Dedifferentiated amniotic fluid mesenchymal stem cell (primary cell): ENCODE measurements around the gene SLC35E3.
A peak's percentile ranks its signal among the peaks of the same experiment; 100 is the strongest.

Experiments
- DNase-seq: peaks from one replicate; pipeline ENCODE4 v3.0.0-alpha.2; 2016; ENCODE audit errors: extremely low spot score

SLC35E3 gene

DNA sequence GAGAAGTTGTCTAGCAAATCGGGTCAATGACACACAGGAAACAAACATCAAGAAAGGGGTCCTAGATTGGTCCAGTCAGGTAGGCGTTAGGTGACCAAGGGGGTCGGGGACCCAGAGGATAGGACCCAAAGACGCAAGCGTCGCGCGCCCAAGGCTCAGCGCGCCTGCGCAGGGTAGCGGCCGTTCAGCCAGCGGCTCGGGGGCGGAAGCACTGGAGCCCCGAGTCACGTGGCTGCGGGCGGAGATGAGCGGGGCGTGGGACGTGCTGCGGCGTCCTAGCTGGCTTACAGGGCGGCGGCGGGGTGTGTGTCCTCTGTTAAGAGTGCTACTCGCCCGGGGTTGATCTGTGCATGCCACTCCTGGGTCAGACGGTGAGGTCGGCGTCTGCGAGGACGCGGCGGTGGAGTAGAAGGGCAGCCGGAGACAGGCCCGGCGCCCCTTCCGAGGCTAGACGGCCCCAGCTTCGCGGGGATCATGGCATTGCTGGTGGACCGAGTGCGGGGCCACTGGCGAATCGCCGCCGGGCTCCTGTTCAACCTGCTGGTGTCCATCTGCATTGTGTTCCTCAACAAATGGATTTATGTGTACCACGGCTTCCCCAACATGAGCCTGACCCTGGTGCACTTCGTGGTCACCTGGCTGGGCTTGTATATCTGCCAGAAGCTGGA is at the start of gene SLC35E3:
Gene SLC35E3, plus strand, starts transcription at position 273 of the 668 bp plus-strand sequence. Its CDS starts 202 bp downstream, at position 475.
- DNase-seq = peak; percentile 83

- DNase-seq = no peak
Observed at GRCh38 chr12:68699486-68699885, 46.5 kb upstream of the SLC35E3 start.

- no peak for DNase-seq
Observed at GRCh38 chr12:68727776-68728175, 18.2 kb upstream of the SLC35E3 start.

DNA sequence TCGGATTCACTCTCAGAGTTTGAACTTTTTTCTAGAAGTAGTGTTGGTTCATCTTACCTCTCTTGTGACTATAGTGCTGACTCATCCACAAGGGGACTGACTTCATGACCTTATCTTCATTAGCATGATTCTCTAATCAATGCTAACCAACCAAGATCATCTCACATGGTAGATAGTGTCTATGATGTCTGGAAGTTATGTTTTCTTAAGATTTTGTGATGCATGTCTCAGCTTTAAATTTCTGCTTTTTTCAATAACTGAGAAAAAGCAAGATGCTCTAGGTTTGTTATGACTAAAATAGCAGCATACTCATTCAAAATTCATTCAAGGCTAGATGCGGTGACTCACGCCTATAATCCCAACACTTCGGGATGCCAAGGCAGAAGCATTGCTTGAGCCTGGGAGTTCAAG is 12.3 kb upstream of the SLC35E3 start:
- DNase-seq = peak; percentile 61

DNA sequence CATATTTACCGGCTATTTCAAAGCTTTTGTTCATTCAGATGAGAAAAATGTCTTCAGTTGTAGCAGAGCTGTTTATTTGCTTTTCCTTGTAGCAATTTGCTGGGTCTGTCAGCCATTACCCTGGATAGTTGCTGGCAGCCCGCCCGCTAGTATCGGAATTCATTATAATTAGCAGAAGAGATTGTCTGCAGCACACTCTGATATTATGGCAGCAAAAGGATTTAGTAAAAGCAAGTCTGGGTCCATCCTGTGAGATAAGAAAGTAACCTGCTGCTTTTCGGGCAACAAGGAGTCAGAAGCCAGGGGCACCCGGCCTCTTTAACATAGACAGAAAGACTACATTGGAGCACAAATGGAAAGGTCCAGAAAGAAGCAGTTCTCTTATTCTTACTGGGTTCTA is 6.1 kb upstream of the SLC35E3 start:
- no peak for DNase-seq

- no peak for DNase-seq
Observed at GRCh38 chr12:68743356-68743755, 2.6 kb upstream of the SLC35E3 start.

DNA sequence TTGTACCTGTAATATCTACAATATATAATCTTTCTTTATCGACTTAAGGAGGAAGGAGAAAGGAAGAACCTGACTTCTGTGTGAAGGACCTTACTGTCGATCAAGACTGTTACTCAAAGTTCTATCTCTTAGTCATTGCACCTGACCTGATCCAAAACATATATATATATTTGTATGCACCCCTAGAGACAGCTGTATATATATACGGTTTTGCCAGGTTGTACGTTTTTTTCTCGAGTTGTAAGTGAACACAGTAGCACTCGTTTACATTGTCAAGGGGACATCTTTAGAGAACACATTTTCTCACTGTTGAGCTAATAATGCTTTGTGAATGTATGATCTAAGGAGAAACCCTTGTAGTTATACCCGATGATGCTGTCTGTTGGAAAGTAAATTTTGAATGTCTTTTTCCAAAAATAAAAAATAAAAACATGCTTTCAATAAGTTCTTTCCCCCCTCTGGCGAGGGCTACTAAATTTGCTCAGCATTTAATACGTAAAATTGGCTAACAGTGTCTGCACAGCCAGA is 536 bp upstream of the SLC35E3 start:
- no peak for DNase-seq

- DNase-seq = peak; percentile 53
Observed at GRCh38 chr12:68746572-68747180, 700 bp downstream of the SLC35E3 start.

DNA sequence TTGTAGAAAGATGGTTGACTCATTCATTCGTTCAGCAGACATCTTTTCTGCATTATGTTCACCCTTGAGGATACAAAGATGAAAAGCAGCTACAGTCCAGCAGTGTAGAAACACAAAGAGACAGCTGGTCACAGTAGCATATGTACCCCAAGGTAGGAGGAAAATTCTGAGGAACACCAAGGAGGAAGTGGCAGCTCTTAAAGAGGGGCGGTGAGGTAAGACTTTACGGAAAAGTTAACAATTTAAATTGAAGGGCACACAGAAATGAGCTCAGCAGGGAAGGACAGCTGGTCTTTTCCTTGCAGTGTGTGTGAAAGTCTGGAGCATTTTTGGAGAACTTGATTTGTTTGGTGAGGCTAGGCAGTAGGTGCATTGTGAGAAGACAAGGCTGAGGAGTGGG is 3.5 kb downstream of the SLC35E3 start:
- DNase-seq = no peak

- DNase-seq = no peak
Observed at GRCh38 chr12:68749861-68750260, 3.9 kb downstream of the SLC35E3 start.

DNA sequence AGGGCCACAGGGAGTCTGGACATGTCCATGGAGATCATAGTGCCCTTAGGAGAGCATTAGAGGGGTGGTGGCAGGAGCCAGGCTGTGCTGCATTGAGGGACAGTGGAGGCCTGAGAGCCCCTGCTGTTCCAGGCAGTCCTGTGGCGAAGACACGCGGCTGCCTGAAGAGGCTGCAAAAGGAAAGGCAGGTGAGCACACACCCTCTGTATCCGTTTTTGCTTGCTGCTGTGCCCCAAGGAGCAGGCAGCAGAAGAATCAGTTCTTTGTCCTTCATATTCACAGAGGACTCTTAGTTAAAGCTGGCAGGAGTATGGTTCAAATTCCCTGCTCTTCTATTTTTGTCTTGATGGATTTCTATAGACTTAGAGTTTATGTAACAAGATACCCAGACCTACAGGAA is 4.5 kb downstream of the SLC35E3 start:
- no peak for DNase-seq

GRCh38 chr12:68755536-68756243 is 9.7 kb downstream of the SLC35E3 start:
- no peak for DNase-seq

DNA sequence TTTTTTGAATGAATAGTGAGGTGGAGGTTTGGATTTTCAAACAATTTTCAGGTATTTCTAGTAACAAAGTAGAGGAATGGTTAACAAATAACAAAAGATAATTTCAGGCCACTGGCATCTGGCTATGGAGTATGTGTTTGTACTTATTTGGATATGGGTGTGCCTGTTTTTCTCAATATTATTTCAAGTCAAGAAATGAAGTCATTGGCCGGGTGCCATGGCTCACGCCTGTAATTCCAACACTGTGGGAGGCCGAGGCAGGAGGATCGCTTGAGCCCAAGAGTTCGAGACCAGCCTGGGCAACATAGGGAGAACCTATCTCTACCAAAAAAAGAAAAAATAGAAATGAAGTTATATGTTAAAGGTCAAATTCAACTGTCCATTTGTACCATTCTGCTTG is 13.9 kb downstream of the SLC35E3 start:
- DNase-seq = no peak

DNA sequence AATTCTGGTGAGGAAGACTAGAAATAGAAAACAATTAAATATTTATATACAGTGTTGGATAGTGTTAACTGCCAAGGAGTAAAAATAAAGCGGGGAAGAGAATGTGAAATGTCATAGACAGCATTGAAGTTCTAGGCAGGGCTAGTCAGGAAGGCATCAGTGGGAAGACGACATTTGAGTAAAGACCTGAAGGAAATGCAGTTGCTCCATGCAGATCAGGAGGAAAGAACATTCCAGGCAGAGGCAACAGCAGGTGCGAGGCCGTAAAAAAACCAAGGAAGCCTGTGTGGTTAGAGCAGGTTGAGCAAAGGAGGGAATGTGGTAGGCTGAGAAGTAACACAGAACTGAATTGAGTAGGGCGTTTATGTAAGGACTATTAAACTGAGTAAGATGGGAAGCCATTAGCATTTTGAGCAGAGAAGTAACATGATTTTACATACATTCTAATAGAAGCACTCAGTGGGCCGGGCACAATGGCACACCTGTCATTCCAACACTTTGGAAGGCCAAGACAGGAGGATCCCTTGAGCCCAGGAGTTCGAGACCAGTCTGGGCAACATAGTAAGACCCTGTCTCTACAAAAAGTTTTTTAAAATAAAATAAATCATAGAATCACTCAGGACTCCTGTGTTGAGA is 14.9 kb downstream of the SLC35E3 start:
- DNase-seq = no peak

DNA sequence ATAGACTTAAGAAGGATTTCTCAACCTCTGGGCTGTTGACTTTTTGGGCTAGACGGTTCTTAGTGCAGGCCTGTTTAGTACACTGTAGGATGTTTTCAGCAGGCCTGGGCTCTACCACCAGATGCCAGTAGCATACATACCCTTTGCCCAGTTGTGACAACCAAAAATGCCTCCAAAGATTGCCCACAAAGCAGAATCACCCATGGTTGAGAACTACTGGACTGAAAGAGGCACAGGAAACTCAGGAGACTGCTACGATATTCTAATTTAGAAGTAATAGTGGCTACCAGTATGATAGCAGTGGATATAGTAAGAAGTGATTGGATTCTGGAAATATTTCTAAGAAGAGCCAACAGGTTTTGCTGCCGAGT is 15.5 kb downstream of the SLC35E3 start:
- no peak for DNase-seq

DNA sequence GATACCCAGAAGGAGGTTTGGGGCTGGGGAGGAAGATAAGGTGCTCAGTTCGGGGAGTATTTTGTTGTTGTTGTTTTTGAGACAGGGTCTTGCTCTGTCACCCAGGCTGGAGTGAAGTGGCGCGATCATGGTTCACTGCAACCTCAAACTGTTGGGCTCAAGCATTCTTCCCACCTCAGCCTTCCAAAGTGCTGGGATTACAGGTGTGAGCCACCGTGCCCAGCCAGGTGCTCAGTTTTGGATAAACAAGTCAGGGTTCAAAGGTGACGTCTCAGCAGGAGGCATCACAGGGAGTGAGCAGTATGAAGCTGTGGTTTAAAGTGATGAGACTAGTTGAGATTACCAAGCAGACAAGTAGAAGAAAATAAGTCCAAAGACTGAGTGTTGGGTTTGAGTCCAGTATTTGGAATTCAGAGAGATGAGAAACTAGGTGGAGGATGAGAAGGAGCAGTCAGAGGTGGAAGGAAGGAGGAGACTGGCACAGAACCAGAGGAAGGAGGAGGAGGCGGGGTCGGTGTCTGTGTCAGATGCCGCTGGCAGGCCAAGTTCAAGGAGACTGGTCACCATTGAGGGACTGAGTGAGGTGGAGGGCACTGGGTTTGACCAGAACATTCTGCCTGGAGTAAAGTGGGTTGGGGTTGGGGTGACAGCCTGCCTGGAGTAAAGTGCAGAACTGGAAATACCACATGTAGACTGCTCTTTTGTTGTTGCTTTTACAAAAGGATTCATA is 16.1 kb downstream of the SLC35E3 start:
- no peak for DNase-seq

GRCh38 chr12:68762691-68763090 is 16.7 kb downstream of the SLC35E3 start:
- no peak for DNase-seq

DNA sequence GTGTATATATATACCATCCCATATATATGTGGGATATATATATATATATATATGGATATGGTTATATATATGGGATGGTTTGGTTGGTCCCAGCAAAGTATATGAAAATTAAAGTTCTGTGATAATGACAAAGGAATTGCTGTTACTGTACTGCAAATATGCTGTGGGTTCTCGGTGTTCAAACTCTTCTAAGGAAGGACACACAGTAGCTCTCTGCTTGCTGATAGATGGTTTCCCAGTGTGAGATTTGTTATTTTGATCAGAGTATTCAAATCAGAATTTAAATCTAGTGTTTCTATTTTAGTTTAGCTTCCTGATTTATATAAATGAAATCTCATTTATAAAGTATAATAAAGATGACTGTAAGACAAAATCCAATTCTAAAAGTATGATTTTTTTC is 19.7 kb downstream of the SLC35E3 start:
- no peak for DNase-seq

- no peak for DNase-seq
Observed at GRCh38 chr12:68766646-68767045, 20.7 kb downstream of the SLC35E3 start.

DNA sequence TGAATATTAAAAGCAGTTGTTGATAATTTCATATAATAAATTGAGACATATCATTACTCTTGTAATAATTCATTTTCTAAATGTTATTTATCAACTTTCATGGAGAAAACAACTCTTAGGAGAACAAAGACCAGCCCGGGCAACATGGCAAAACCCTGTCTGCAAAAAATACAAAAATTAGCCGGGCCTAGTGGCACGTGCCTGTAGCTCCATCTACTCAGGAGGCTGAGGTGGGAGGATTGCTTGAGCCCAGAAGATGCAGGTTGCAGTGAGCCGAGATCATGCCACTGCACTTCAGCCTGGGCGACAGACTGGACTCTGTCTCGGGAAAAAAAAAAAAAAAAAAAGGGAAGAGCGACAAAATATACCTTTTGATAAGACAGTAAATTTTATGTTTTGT is 21.2 kb downstream of the SLC35E3 start:
- no peak for DNase-seq

DNA sequence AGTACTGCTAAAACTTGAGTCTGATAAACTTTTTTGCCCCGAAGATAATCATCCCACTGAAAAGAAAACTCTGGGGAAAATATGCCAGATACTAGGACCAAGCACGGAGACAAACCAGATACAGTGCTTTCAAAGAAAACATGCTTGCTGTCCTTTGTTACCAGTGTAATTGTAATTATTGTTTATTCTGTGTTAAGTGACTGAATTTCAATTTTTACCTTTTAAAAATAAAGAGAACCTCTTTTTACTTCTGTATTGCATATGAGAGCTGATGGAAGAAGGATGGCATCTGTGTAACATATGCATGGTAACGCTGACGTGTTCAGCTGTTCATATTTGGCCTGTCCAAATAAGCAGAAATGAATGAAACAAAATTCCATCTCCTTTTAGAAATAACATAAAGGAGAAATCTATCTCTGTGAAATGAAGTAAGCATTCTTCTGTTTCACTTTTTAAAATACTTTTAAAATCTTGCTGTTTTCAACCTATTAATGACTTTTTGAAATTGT is 22.5 kb downstream of the SLC35E3 start:
- peak; percentile 17 for DNase-seq

DNA sequence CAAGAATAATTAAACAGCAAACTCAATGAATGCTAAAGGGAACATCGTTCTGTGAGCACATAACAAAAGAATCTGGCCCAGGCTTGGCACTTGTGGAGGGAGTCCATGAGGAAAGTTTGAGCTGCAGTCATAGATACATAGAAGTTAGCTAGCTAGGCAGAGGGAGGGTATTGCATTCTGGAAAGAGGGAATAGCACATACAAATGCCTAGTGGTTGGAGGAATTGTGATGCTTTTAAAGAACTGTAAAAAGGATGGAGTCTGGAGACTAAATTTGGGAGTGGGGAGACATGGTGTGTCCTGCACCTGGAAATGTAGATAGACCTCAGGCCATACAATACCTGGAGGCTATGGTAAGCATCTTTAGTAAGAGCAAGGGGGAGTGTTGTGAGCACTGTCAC is 24.0 kb downstream of the SLC35E3 start:
- no peak for DNase-seq
